SK-N-SH treated with all-trans-retinoic acid at 6 μM for 48 hours (cell line): ENCODE data around the gene SYNDIG1.

Experiments used
- BACH2 ChIP-seq: fragments of 250-450 bp; sonication (Bioruptor Pico); IDR thresholded peaks from 2 replicates; pipeline ENCODE4 v1.9.0; 2021; ENCODE audit warnings: mild to moderate bottlenecking, borderline replicate concordance
- ZFP3 ChIP-seq: fragments of 250-450 bp; sonication (Bioruptor Pico); IDR thresholded peaks from 2 replicates; pipeline ENCODE4 v1.5.0; 2020; ENCODE audit warnings: mild to moderate bottlenecking, moderate library complexity

DNA sequence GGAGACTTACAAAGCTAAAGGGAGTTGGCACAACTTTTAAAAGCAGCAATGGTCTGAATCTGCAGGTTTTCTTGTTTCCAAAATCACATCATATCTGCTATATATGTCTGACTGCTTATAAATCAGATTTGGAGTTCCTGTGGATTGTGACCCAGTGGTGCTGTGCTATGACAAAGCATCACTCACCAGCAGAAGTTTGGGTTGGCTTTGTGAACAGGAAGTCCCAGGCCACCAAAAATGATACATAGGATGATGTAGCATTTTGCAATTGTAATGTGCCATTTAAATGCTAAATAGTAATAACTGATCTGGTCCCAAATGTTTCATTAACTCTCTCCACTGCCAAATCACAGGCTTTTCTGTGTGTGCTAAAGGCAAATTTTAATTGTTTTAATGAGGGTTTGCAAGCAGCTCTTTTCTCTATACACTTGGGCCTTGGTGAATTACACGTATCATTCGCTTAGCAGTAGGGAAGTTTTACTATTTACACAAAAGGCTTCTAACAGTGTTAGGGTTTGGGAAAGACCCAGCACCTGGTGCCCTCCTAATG, 60.8 kb downstream of the SYNDIG1 start:
- TF ChIP-seq ZFP3 (no peak), BACH2 (CRISPR knock-in tag) (no peak)
